PC-3 (cell line): ENCODE measurements around the gene PLAAT3. TPM values are rescaled to one million over a fixed set of nuclear protein-coding genes. Genes with fewer than 3 reads are reported as not detected.

Experiments used
- ATAC-seq: fragments of 200-7000 bp; cut with Tn5 transposase; 2 replicates; pipeline ENCODE4 v1.9.1; 2020; ENCODE audit warnings: mild to moderate bottlenecking, moderate library complexity
- BruUV-seq: library from RNA; stranded (reverse); fragments of 400-500 nt; replicated peaks from 2 replicates; lab custom pipeline; 2021; lab: Mats Ljungman, UMichigan
- CTCF ChIA-PET: fragments of 300-600 bp; sonication (Branson Sonifier 250); formaldehyde crosslinking; loops from one replicate; lab custom pipeline; 2022; ENCODE audit warnings: antibody characterized with exemption; lab: Charles Lee
- POLR2A ChIA-PET: fragments of 300-600 bp; sonication (Branson Sonifier 250); formaldehyde crosslinking; loops from one replicate; lab custom pipeline; 2022; ENCODE audit warnings: antibody characterized with exemption; ENCODE audit not compliant: unreplicated experiment; lab: Charles Lee
- DNase-seq: peaks from one replicate; pipeline ENCODE4 v3.0.0-alpha.2; 2015
- H2AFZ ChIP-seq: fragments of 300-600 bp; sonication (generic); 2 replicates; pipeline ENCODE4 v1.6.0; 2016; ENCODE audit warnings: antibody characterized with exemption, low read length
- H3F3A ChIP-seq: fragments of 300-600 bp; sonication (generic); one replicate; pipeline ENCODE4 v1.6.0; 2017; ENCODE audit warnings: antibody characterized with exemption, low read length, control low read depth, mild to moderate bottlenecking; ENCODE audit not compliant: unreplicated experiment
- H3K27ac ChIP-seq: fragments of 300-600 bp; sonication (generic); 2 replicates; pipeline ENCODE4 v1.5.1; 2016; ENCODE audit warnings: mild to moderate bottlenecking, low read length
- H3K27me3 ChIP-seq: fragments of 300-600 bp; sonication (generic); 2 replicates; pipeline ENCODE4 v1.6.1; 2016; ENCODE audit warnings: low read length, mixed read lengths
- H3K36me3 ChIP-seq: fragments of 300-600 bp; sonication (generic); 2 replicates; pipeline ENCODE4 v1.6.1; 2016; ENCODE audit warnings: low read depth, mixed run types, low read length, mixed read lengths
- H3K4me1 ChIP-seq: fragments of 300-600 bp; sonication (generic); 2 replicates; pipeline ENCODE4 v1.5.1; 2016; ENCODE audit warnings: low read length; ENCODE audit not compliant: insufficient read depth
- H3K4me2 ChIP-seq: fragments of 300-600 bp; sonication (generic); 2 replicates; pipeline ENCODE4 v1.6.0; 2016; ENCODE audit warnings: low read length
- H3K4me3 ChIP-seq: fragments of 300-600 bp; sonication (generic); 2 replicates; pipeline ENCODE4 v1.5.1; 2016; ENCODE audit warnings: mild to moderate bottlenecking, low read length, mixed read lengths
- H3K79me2 ChIP-seq: fragments of 300-600 bp; sonication (generic); 2 replicates; pipeline ENCODE4 v1.6.1; 2017; ENCODE audit warnings: low read length, mixed read lengths
- H3K9ac ChIP-seq: fragments of 300-600 bp; sonication (generic); 2 replicates; pipeline ENCODE4 v1.6.0; 2016; ENCODE audit warnings: mild to moderate bottlenecking, low read length
- H3K9me2 ChIP-seq: fragments of 300-600 bp; sonication (generic); replicated peaks from 2 replicates; pipeline ENCODE4 v1.6.1; 2016; ENCODE audit warnings: mixed run types, low read length, mixed read lengths
- H3K9me3 ChIP-seq: fragments of 300-600 bp; sonication (generic); 2 replicates; pipeline ENCODE4 v1.6.1; 2016; ENCODE audit warnings: low read length, mixed read lengths
- H4K20me1 ChIP-seq: fragments of 300-600 bp; sonication (generic); 2 replicates; pipeline ENCODE4 v1.6.1; 2016; ENCODE audit warnings: low read length, mixed read lengths
- CTCF ChIP-seq: fragments of 300-600 bp; sonication (generic); conservative IDR thresholded peaks from 2 replicates; pipeline ENCODE4 v1.5.1; 2017; ENCODE audit warnings: antibody characterized with exemption, low read depth, mild to moderate bottlenecking, low read length
- EZH2 ChIP-seq: fragments of 300-600 bp; sonication (generic); IDR thresholded peaks from one replicate; pipeline ENCODE4 v1.6.1; 2017; ENCODE audit warnings: antibody characterized with exemption, mild to moderate bottlenecking, low read length; ENCODE audit not compliant: unreplicated experiment
- EZH2phosphoT487 ChIP-seq: fragments of 300-600 bp; sonication (generic); IDR thresholded peaks from 2 replicates; pipeline ENCODE4 v1.6.1; 2018; ENCODE audit warnings: mild to moderate bottlenecking, antibody characterized with exemption, low read length, borderline replicate concordance
- intact Hi-C: fragments of 100-400 bp; cut with micrococcal nuclease; formaldehyde crosslinking; loops from 2 replicates; pipeline ENCODE4 v1.9.0; 2023
- total RNA-seq: library from RNA; depleted of rRNA; stranded (reverse); fragments of >200 nt; gene quantifications from 2 replicates; pipeline ENCODE4 v1.2.3, GENCODE V29; 2014

Gene PLAAT3
- total RNA-seq, 1 experiment from 2014 or later = 69.0 TPM

- Histone ChIP-seq H3K79me2 (no peaks in the 10 kb centered on the region), H3K36me3 (no peaks in the 10 kb centered on the region), H3K9ac (no peak overlapping the region), H3K9me3 (no peaks in the 10 kb centered on the region), H4K20me1 (no peaks in the 10 kb centered on the region), H3K27me3 (no peaks in the 10 kb centered on the region), H3K27ac (no peak overlapping the region), H3K4me1 (peaks cover 35% of the 10 kb centered on the region), H3K9me2 (no peaks in the 10 kb centered on the region), H3K4me2 (no peak overlapping the region), H3K4me3 (no peak overlapping the region), H2AFZ (no peak overlapping the region), H3F3A (no peaks in the 10 kb centered on the region)
- DNase-seq = no peak
- ATAC-seq = no peak
- ChIA-PET CTCF (no interaction called here), POLR2A (no interaction called here)
- no TSS peak for BruUV-seq
- TF ChIP-seq CTCF = no peak
- no peak for TF ChIP-seq EZH2phosphoT487
- TF ChIP-seq EZH2 = no peak
- intact Hi-C loops = no loop called here
Measured at GRCh38 chr11:63535734-63536133, 78.5 kb downstream of the PLAAT3 start.

- no peaks in the 10 kb centered on the region for H3K36me3 ChIP-seq
- TF ChIP-seq EZH2phosphoT487 (no peak), EZH2 (no peak), CTCF (no peak)
Measured at GRCh38 chr11:63534895-63535461, 79.3 kb downstream of the PLAAT3 start.

GRCh38 chr11:63534076-63534475 lies 80.2 kb downstream of the PLAAT3 start:
- H3K9me2 ChIP-seq = no peaks in the 10 kb centered on the region
- no peak for ATAC-seq
- no peaks in the 10 kb centered on the region for H4K20me1 ChIP-seq
- no peak overlapping the region for H3K9ac ChIP-seq
- no peak overlapping the region for H3K4me3 ChIP-seq
- H2AFZ ChIP-seq = no peak overlapping the region
- CTCF ChIA-PET = no interaction called here
- no peaks in the 10 kb centered on the region for H3K36me3 ChIP-seq
- no peak for TF ChIP-seq EZH2
- no peak for TF ChIP-seq CTCF
- no peak for TF ChIP-seq EZH2phosphoT487
- peaks cover 35% of the 10 kb centered on the region for H3K4me1 ChIP-seq
- H3F3A ChIP-seq = no peaks in the 10 kb centered on the region
- no TSS peak for BruUV-seq
- intact Hi-C loops = no loop called here
- no peak overlapping the region for H3K4me2 ChIP-seq
- H3K27me3 ChIP-seq = no peaks in the 10 kb centered on the region
- POLR2A ChIA-PET = no interaction called here
- no peaks in the 10 kb centered on the region for H3K79me2 ChIP-seq
- no peak for DNase-seq
- H3K9me3 ChIP-seq = no peaks in the 10 kb centered on the region
- H3K27ac ChIP-seq = no peak overlapping the region

More at GRCh38 chr11:63534895-63535461, 79.3 kb downstream of the PLAAT3 start:
- ATAC-seq = no peak
- no peak overlapping the region for H3K4me2 ChIP-seq
- DNase-seq = no peak
- CTCF ChIA-PET = no interaction called here
- BruUV-seq = no TSS peak
- H3K27me3 ChIP-seq = no peaks in the 10 kb centered on the region
- H3K4me3 ChIP-seq = no peak overlapping the region
- H2AFZ ChIP-seq = no peak overlapping the region
- intact Hi-C loops = no loop called here
- no peak overlapping the region for H3K9ac ChIP-seq
- no peaks in the 10 kb centered on the region for H3K9me3 ChIP-seq
- no peaks in the 10 kb centered on the region for H4K20me1 ChIP-seq
- POLR2A ChIA-PET = no interaction called here
- H3K4me1 ChIP-seq = peaks cover 35% of the 10 kb centered on the region
- H3K79me2 ChIP-seq = no peaks in the 10 kb centered on the region
- no peaks in the 10 kb centered on the region for H3F3A ChIP-seq
- H3K9me2 ChIP-seq = no peaks in the 10 kb centered on the region
- no peak overlapping the region for H3K27ac ChIP-seq
